ENCODE data around the gene PACC1.
"Not testable (repeated sequence)": the region's sequence is repeated elsewhere in the genome, so short reads cannot be mapped to it uniquely, and the experiment has no call there.

PACC1 gene

DNA sequence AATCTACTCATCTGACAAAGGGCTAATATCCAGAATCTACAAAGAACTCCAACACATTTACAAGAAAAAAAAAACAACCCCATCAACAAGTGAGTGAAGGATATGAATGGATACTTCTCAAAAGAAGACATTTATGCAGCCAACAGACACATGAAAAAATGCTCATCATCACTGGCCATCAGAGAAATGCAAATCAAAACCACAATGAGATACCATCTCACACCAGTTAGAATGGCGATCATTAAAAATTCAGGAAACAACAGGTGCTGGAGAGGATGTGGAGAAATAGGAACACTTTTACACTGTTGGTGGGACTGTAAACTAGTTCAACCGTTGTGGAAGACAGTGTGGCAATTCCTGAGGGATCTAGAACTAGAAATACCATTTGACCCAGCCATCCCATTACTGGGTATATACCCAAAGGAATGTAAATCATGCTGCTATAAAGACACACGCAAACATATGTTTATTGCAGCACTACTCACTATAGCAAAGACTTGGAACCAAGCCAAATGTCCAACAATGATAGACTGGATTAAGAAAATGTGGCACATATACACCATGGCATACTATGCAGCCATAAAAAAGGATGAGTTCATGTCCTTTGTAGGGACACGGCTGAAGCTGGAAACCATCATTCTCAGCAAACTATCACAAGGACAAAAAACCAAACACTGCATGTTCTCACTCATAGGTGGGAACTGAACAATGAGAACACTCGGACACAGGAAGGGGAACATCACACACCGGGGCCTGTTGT lies 18.8 kb downstream of the PACC1 start:
- DNase-seq (ENCODE audit: low read depth): not testable (repeated sequence)

- no peak for DNase-seq (ENCODE audit: low read depth)
Observed at GRCh38 chr1:212388985-212389716, 25.5 kb downstream of the PACC1 start.

DNA sequence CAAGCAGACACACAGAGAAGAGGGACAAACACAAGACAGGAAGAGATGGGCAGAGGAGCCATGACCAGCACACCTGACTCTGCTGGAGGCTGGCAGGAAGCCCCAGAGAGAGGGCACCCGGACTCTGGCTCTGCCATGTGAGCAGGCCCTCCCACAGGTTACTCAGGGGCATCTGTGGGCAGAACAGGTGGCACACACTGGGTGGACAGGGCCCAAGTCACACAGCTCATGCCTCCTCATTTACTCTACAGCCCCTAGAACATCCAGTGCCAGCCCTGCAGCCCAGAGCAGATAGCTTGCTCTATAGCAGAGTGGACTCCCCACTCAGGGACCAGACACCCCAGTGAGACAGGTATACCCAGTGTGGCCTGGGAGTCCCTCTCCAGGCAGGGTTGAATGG lies 28.7 kb downstream of the PACC1 start:
- DNase-seq (ENCODE audit: low read depth): no peak

DNA sequence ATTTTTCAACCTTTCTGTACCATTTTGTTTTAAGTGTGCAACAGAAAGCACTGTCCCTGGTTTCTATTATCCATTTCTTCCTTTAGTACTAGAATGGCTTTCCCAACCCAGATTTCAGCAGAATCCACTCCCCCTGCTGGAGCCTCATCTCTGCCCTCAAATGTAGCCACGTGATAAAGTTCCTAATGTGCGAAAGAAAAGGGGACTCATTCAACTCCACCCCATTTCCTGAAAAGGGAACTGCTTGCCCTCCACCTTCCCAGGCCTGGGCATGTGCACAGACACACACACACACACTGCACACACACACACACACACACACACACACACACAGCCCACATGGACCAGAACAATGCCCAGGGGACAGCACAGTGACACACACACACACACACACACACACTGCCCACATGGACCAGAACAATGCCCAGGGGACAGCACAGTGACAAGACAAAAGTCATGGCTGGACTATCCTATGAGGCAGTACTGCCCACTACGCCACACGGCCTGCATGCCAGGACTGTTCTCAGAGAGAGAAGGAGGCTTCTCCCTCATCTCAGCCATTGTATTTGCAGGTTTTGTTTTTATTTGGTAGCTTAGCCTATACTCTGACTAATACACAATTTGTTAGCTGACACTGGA lies 33.2 kb downstream of the PACC1 start:
- no peak for DNase-seq (ENCODE audit: low read depth)

DNA sequence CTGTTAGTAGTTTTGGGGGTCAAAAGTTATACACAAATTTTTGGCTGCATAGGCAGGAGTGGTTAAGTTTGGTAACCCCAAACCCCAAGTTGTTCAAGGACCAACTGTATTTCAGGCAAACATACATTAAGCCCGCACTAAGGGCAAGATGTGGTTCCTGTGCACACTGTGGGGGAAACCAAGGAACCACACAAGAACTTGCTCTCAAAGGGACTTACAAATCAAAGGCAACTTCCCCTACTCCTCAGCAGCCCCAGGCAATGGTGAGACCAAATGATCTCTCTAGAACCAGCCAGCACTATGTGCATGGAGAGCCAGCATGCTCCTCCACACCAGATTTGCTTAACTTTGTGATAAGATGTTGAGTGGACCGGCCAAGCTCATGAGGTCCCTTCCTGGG lies 35.3 kb downstream of the PACC1 start:
- DNase-seq (ENCODE audit: low read depth): no peak

- DNase-seq (ENCODE audit: low read depth): no peak
Observed at GRCh38 chr1:212377644-212378043, 37.0 kb downstream of the PACC1 start.

DNA sequence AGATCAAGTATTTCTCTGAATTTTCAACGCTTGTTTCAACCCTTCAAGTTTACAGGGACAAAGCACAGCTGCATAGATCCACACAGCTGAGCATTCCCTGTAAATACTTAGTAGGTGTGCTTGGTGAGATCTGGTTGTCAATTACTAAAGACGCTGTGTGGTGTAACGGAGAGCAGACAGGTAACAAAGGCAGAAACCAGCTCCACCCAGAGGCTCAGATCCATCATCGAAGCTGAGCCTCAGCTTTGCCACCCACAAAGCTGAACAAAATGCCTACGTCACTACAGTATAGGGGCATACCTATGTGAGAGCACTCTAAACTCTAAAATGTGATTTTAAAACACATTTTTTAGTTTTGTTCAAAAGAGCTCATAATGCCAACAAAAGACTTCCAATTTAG lies 38.7 kb downstream of the PACC1 start:
- DNase-seq (ENCODE audit: low read depth): no peak

- peak; percentile 16 for DNase-seq (ENCODE audit: low read depth)
Observed at GRCh38 chr1:212368073-212368484, 46.6 kb downstream of the PACC1 start.

GRCh38 chr1:212367474-212368072 lies 47.1 kb downstream of the PACC1 start:
- no peak for DNase-seq (ENCODE audit: low read depth)

GRCh38 chr1:212366901-212367300 lies 47.8 kb downstream of the PACC1 start:
- no peak for DNase-seq (ENCODE audit: low read depth)

GRCh38 chr1:212364985-212365384 lies 49.7 kb downstream of the PACC1 start:
- DNase-seq (ENCODE audit: low read depth): no peak

DNA sequence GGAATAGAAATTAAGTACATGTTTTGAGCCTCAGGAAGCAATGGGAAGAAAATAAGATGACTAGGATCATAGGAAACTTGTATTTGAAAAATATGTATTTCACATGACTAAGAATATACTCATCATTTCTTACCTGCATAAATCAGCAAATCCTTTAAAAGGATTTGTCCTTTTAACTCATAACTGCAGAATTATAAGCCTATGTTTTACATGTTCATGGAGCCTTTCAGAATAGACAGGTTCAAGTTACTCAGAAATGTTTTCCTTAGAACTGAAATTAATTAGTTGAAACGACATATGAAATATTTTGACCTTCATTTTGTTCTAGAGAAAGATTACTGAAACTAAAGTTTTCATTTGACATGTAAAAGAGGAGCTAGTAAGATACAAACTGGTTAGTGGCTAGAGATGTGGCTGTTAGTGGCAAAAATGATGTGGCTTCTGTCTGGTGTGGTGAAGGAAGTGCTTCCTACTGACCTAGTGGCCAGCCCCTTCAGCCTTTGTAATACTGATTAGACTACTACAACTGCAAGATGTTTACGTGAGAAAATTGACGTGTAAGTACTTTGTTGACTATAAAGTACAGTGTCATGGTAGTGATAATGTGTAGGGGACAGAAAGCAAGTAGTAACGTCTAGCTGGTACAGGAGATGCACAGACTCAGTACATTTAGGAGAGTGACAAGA lies 54.7 kb downstream of the PACC1 start:
- DNase-seq (ENCODE audit: low read depth): no peak

- no peak for DNase-seq (ENCODE audit: low read depth)
Observed at GRCh38 chr1:212355230-212355969, 59.3 kb downstream of the PACC1 start.

DNA sequence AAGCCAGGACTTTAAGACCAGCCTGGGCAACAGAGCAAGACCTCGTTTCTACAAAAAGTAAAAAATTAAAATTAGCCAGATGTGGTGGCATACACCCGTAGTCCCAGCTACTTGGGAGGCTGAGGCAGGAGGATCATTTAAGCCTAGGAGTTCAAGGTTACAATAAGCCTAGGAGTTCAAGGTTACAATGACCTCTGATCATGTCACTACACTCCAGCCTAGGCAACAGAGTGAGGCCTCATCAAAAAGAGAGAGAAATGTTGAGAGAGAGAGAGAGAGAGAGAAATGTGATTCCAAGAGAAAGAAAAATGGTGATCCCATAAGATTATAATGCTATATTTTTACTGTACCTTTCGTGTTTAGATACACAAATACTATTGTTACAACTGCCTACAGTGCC lies 60.2 kb downstream of the PACC1 start:
- no peak for DNase-seq (ENCODE audit: low read depth)

DNA sequence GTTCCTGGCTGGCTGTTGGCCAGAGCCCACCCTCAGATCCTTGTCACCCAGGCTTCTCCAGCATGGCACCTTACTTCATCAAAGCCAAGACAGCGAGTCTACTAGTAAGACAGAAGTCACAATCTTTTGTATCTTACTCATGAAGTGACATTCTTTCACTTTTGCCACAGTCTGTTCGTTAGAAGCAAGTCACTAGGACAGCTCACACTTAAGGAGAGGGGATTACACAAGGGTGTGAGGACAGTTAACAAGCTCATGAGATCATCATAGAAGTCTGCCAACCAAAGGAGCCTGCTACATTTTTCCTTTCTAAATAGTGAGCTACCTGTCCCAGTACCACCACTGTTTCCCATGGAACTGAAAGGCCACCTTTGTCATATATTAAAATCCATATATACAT lies 61.5 kb downstream of the PACC1 start:
- no peak for DNase-seq (ENCODE audit: low read depth)

- no peak for DNase-seq (ENCODE audit: low read depth)
Observed at GRCh38 chr1:212351588-212352362, 62.9 kb downstream of the PACC1 start.

- DNase-seq (ENCODE audit: low read depth): no peak
Observed at GRCh38 chr1:212346601-212347000, 68.1 kb downstream of the PACC1 start.

- no peak for DNase-seq (ENCODE audit: low read depth)
Observed at GRCh38 chr1:212344905-212345304, 69.8 kb downstream of the PACC1 start.

GRCh38 chr1:212341090-212341489 lies 73.6 kb downstream of the PACC1 start:
- no peak for DNase-seq (ENCODE audit: low read depth)

GRCh38 chr1:212329105-212329504 lies 85.6 kb downstream of the PACC1 start:
- no peak for DNase-seq (ENCODE audit: low read depth)

DNA sequence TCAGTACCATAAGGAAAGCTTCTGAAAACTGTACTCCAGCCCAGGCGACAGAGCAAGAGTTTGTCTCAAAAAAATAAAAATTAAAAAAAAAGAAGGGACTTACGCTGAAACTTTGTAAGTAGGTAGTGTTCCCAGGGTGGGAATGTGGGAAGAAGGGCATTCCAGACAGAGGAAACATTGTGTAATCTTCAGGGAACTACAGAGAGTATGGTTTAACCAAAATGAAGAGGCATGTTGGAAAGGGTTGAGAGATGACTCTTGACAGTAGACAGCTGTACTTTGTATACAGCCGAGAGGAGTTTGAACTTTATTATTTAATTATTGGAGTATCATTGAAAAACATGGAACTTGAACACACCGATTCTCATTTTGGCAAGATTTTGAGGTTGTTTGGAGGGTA lies 86.4 kb downstream of the PACC1 start:
- no peak for DNase-seq (ENCODE audit: low read depth)
